Breast epithelium (tissue), 4 donors: Measurements from ENCODE around the gene ABLIM2. TPM values are rescaled to one million over a fixed set of nuclear protein-coding genes. Genes with fewer than 3 reads are reported as not detected.

Experiments
- DNase-seq, 2 donors: peaks; one replicate each; pipeline ENCODE4 v3.0.0-alpha.2; 2019; ENCODE audit warnings: low spot score in 2 of 2
- H3K27ac ChIP-seq, 2 donors: fragments of 200-600 bp; sonication (generic) in 1 of 2; one replicate each; pipeline ENCODE4 v1.5.1; 2016 to 2019; ENCODE audit warnings: mild to moderate bottlenecking in 1 of 2
- H3K27me3 ChIP-seq, 2 donors: fragments of 200-600 bp; sonication (generic) in 1 of 2; one replicate each; pipeline versions ENCODE4 v1.5.1 to v1.6.0; 2017 to 2019; ENCODE audit warnings: control low read depth in 1 of 2, mild to moderate bottlenecking in 1 of 2
- H3K36me3 ChIP-seq: fragments of 200-600 bp; one replicate; pipeline ENCODE4 v1.5.1; 2019
- H3K4me1 ChIP-seq, 2 donors: fragments of 200-600 bp; sonication (generic); one replicate each; pipeline ENCODE4 v1.5.1; 2016 to 2019; ENCODE audit warnings: control low read depth in 1 of 2
- H3K4me3 ChIP-seq, 3 donors: fragments of 200-600 bp; sonication (generic); 1 replicate in 2 of 3; 2 replicates in 1 of 3; pipeline ENCODE4 v1.5.1; 2016 to 2019; ENCODE audit warnings: mild to moderate bottlenecking in 3 of 3, moderate library complexity in 2 of 3
- H3K9me3 ChIP-seq, 2 donors: fragments of 200-600 bp; sonication (generic) in 1 of 2; one replicate each; pipeline ENCODE4 v1.5.1; 2016 to 2019; ENCODE audit warnings: control low read depth in 1 of 2
- POLR2A ChIP-seq: fragments of 450-650 bp; IDR thresholded peaks from one replicate; pipeline ENCODE4 v1.6.1; 2016; ENCODE audit warnings: antibody characterized with exemption, mild to moderate bottlenecking, moderate library complexity
- POLR2AphosphoS5 ChIP-seq, 3 donors: sonication (generic); formaldehyde crosslinking; IDR thresholded peaks; one replicate each; pipeline ENCODE4 v1.6.1; 2017; ENCODE audit warnings: antibody characterized with exemption in 3 of 3
- intact Hi-C: fragments of 100-400 bp; cut with DNase I; formaldehyde crosslinking; loops from one replicate; pipeline ENCODE4 v1.15.1; 2023; ENCODE audit warnings: low total_unique reads
- total RNA-seq, 3 donors: library from RNA; depleted of rRNA; stranded (reverse); fragments of >200 nt; gene quantifications; one replicate each; pipeline ENCODE4 v1.1.0, GENCODE V29; 2016
- TF ChIP-seq, protein P1 (sequence below), 3 donors: fragments of 450-650 bp; IDR thresholded peaks; one replicate each; pipeline ENCODE4 v1.5.1; 2016 to 2017; ENCODE audit warnings: antibody characterized with exemption in 3 of 3, mild to moderate bottlenecking in 3 of 3, moderate library complexity in 3 of 3

The ABLIM2 gene
- total RNA-seq, 3 donors from 2014 or later, result 4.8 to 11.5 (median 8.2) TPM

GRCh38 chr4:8155660-8156421 is 2.8 kb downstream of the ABLIM2 start:
- peaks cover 4 to 13% of the 10 kb centered on the region in 2 donors for H3K27me3 ChIP-seq
- no peak overlapping the region for H3K27ac ChIP-seq
- no peak overlapping the region for H3K4me3 ChIP-seq
- no peak for TF ChIP-seq POLR2A
- no peak for TF ChIP-seq POLR2AphosphoS5 (IDR thresholded peaks at IDR 0.05)
- TF ChIP-seq, protein P1, sequence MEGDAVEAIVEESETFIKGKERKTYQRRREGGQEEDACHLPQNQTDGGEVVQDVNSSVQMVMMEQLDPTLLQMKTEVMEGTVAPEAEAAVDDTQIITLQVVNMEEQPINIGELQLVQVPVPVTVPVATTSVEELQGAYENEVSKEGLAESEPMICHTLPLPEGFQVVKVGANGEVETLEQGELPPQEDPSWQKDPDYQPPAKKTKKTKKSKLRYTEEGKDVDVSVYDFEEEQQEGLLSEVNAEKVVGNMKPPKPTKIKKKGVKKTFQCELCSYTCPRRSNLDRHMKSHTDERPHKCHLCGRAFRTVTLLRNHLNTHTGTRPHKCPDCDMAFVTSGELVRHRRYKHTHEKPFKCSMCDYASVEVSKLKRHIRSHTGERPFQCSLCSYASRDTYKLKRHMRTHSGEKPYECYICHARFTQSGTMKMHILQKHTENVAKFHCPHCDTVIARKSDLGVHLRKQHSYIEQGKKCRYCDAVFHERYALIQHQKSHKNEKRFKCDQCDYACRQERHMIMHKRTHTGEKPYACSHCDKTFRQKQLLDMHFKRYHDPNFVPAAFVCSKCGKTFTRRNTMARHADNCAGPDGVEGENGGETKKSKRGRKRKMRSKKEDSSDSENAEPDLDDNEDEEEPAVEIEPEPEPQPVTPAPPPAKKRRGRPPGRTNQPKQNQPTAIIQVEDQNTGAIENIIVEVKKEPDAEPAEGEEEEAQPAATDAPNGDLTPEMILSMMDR (IDR thresholded peaks at IDR 0.05), result no peak
- no peaks in the 10 kb centered on the region for H3K36me3 ChIP-seq
- no peaks in the 10 kb centered on the region for H3K9me3 ChIP-seq
- peaks cover 4 to 5% of the 10 kb centered on the region in 2 donors for H3K4me1 ChIP-seq
- DNase-seq, result no peak
- intact Hi-C loops, result no loop called here

GRCh38 chr4:8155048-8155447 is 3.6 kb downstream of the ABLIM2 start:
- Histone ChIP-seq H3K4me3 (no peak overlapping the region), H3K36me3 (no peaks in the 10 kb centered on the region), H3K27me3 (peaks cover 4 to 13% of the 10 kb centered on the region in 2 donors), H3K27ac (no peak overlapping the region), H3K9me3 (no peaks in the 10 kb centered on the region), H3K4me1 (peaks cover 4 to 5% of the 10 kb centered on the region in 2 donors)
- TF ChIP-seq, protein P1 (IDR thresholded peaks at IDR 0.05), result no peak
- intact Hi-C loops, result no loop called here
- no peak for DNase-seq

- TF ChIP-seq, protein P1 (IDR thresholded peaks at IDR 0.05), result no peak
- no peak for TF ChIP-seq POLR2A
- TF ChIP-seq POLR2AphosphoS5 (IDR thresholded peaks at IDR 0.05), result no peak
- no peak for DNase-seq
- no peak overlapping the region for H3K27ac ChIP-seq
- H3K9me3 ChIP-seq, result no peaks in the 10 kb centered on the region
- no peak overlapping the region for H3K4me3 ChIP-seq
- H3K27me3 ChIP-seq, result peaks cover 4 to 13% of the 10 kb centered on the region in 2 donors
- no peaks in the 10 kb centered on the region for H3K36me3 ChIP-seq
- H3K4me1 ChIP-seq, result peaks cover 4 to 5% of the 10 kb centered on the region in 2 donors
- intact Hi-C loops, result no loop called here
Measured at GRCh38 chr4:8153441-8153840, 5.2 kb downstream of the ABLIM2 start.

DNA sequence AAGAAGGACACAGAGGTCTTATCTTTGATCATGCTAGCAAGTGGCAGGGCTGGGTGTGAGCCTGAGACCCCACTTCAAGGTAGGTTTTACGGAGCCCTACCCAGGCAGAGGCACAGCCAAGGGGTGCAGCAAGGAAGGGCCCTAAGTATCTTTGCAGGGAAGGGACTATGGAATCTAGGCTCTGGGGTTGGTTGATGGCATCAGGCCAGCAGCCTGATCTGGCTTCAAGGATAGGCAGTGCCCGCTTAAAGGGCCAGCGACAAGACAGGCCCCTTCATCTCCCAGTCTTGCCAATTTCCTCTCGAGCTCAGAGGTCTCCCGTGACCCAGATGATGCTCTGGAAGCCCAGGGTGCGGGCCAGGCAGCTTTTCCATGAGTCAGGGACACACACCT is 5.8 kb downstream of the ABLIM2 start:
- intact Hi-C loops, result no loop called here
- H3K4me1 ChIP-seq, result peaks cover 0 to 3% of the 10 kb centered on the region in 2 donors
- no peaks in the 10 kb centered on the region for H3K36me3 ChIP-seq
- H3K9me3 ChIP-seq, result no peaks in the 10 kb centered on the region
- TF ChIP-seq, protein P1 (IDR thresholded peaks at IDR 0.05), result no peak
- TF ChIP-seq POLR2AphosphoS5 (IDR thresholded peaks at IDR 0.05) (no peak), POLR2A (no peak)
- H3K27me3 ChIP-seq, result peaks cover 0 to 9% of the 10 kb centered on the region in 2 donors
- H3K4me3 ChIP-seq, result no peak overlapping the region
- H3K27ac ChIP-seq, result no peak overlapping the region
- no peak for DNase-seq

- Histone ChIP-seq H3K9me3 (no peaks in the 10 kb centered on the region), H3K36me3 (no peaks in the 10 kb centered on the region), H3K27ac (no peak overlapping the region), H3K27me3 (peaks cover 0 to 3% of the 10 kb centered on the region in 2 donors), H3K4me3 (no peak overlapping the region), H3K4me1 (no peaks in the 10 kb centered on the region)
- TF ChIP-seq POLR2A (no peak), POLR2AphosphoS5 (IDR thresholded peaks at IDR 0.05) (no peak)
- TF ChIP-seq, protein P1 (IDR thresholded peaks at IDR 0.05), result no peak
- no peak for DNase-seq
- intact Hi-C loops, result no loop called here
Measured at GRCh38 chr4:8152090-8152864, 6.3 kb downstream of the ABLIM2 start.
